Large intestine (tissue), 3 donors: Measurements from ENCODE around the gene SYN1. TPM values are rescaled to one million over a fixed set of nuclear protein-coding genes. Genes with fewer than 3 reads are reported as not detected.
A peak's percentile ranks its signal among the peaks of the same experiment; 100 is the strongest.

Experiments
- DNase-seq, 2 donors: peaks; one replicate each; pipeline versions ENCODE4 v3.0.0 to v3.0.0-alpha.2; 2013
- H3K27ac ChIP-seq: one replicate; pipeline ENCODE4 v1.5.1; 2013; ENCODE audit warnings: low read length
- H3K27me3 ChIP-seq: 2 replicates; pipeline ENCODE4 v1.6.1; 2013; ENCODE audit warnings: low read length; ENCODE audit not compliant: control insufficient read depth, insufficient read depth
- H3K36me3 ChIP-seq: 2 replicates; pipeline ENCODE4 v1.6.1; 2013; ENCODE audit warnings: low read length; ENCODE audit not compliant: control insufficient read depth, insufficient read depth
- H3K4me1 ChIP-seq: one replicate; pipeline ENCODE4 v1.6.1; 2013; ENCODE audit warnings: low read length; ENCODE audit not compliant: control insufficient read depth, insufficient read depth
- H3K4me3 ChIP-seq: one replicate; pipeline ENCODE4 v1.5.1; 2013; ENCODE audit warnings: low read length
- H3K9me3 ChIP-seq: one replicate; pipeline ENCODE4 v1.6.1; 2013; ENCODE audit warnings: mild to moderate bottlenecking, low read depth, low read length, moderate library complexity; ENCODE audit not compliant: control insufficient read depth
- WGBS: methylation state at CpG from one replicate; pipeline ENCODE4 v1.1.5; 2013; ENCODE audit warnings: low lambda C conversion rate; ENCODE audit not compliant: insufficient coverage; 5-methylcytosine and 5-hydroxymethylcytosine counted together
- polyA plus RNA-seq: library from polyadenylated mRNA; unstranded; fragments of 120-200 nt; gene quantifications from one replicate; pipeline ENCODE4 v1.2.1, GENCODE V29; 2013

Gene SYN1
- polyA plus RNA-seq, 1 donor = 5.7 TPM

DNA sequence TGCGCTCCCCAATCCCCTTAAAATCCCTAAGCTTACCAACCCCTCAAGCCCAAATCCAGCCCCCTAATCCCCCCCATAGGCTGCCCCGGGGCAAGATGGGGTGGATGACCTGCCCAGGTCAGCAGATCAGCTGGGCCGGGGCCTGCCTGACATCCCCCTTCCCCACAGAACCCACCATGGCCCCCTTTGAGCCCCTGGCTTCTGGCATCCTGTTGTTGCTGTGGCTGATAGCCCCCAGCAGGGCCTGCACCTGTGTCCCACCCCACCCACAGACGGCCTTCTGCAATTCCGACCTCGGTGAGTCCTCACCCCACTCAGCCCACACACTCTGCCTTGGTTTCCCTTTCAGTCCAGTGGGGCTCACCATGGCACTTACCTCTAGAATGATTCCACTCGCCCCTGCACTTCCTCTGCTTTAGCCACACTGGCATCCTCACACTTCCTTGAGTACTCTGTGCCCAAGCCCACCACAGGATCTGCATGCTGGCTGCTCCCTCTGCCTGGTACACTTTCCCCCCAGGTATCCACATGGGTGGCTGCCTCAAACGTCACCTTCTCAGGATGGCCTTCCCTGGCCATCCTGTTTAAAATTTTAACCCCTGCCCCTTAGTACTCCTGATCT is 36.3 kb downstream of the SYN1 start:
- Histone ChIP-seq H3K9me3 (peaks cover 6% of the 10 kb centered on the region), H3K36me3 (no peaks in the 10 kb centered on the region), H3K4me1 (peaks cover 5% of the 10 kb centered on the region), H3K27me3 (no peaks in the 10 kb centered on the region), H3K4me3 (no peak overlapping the region), H3K27ac (no peak overlapping the region)
- DNase-seq = no peak
- WGBS = no CpG with 5 or more reads among the region's 8 CpGs

GRCh38 chrX:47581731-47582647 is 37.7 kb downstream of the SYN1 start, which contains the start of gene TIMP1:
TIMP1 (plus strand) TSS chrX:47582436; CDS start chrX:47583416, 980 bp downstream.
- WGBS = no CpG with 5 or more reads among the region's 28 CpGs
- H3K27me3 ChIP-seq = no peaks in the 10 kb centered on the region

DNA sequence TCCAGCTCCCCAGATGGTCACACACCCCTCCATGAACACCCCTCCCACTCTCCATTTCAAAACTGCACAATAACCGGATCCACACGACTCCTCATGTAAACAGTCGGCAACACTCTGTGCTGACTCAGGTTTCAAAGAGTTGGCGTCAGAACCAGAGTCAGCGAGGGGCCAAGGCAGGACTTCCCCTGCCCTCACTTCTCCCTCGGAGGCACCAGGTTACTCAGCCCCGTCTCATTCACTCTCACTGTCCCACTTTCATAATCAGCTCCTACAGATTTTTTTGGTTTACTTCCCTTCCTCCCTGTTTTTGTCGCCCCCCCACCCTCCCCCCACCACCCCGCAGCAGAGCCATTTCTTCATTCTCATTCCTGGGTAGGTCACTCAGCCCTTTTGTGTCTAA is 40.1 kb downstream of the SYN1 start:
- WGBS = no CpG with 5 or more reads among the region's 9 CpGs
- no peak overlapping the region for H3K4me3 ChIP-seq
- DNase-seq = no peak
- H3K9me3 ChIP-seq = no peaks in the 10 kb centered on the region
- H3K27ac ChIP-seq = no peak overlapping the region
- H3K36me3 ChIP-seq = no peaks in the 10 kb centered on the region
- H3K4me1 ChIP-seq = peaks cover 12% of the 10 kb centered on the region
- H3K27me3 ChIP-seq = no peaks in the 10 kb centered on the region

More at GRCh38 chrX:47581731-47582647, 37.7 kb downstream of the SYN1 start, which contains the start of gene TIMP1:
- peaks cover 6% of the 10 kb centered on the region for H3K9me3 ChIP-seq
- peak; percentile 77 to 83 for DNase-seq
- peak within 1 kb of the TSS; percentile 40 for H3K27ac ChIP-seq
- peaks cover 5% of the 10 kb centered on the region for H3K4me1 ChIP-seq
- H3K36me3 ChIP-seq = no peaks in the 10 kb centered on the region
- peak within 1 kb of the TSS; percentile 54 for H3K4me3 ChIP-seq

DNA sequence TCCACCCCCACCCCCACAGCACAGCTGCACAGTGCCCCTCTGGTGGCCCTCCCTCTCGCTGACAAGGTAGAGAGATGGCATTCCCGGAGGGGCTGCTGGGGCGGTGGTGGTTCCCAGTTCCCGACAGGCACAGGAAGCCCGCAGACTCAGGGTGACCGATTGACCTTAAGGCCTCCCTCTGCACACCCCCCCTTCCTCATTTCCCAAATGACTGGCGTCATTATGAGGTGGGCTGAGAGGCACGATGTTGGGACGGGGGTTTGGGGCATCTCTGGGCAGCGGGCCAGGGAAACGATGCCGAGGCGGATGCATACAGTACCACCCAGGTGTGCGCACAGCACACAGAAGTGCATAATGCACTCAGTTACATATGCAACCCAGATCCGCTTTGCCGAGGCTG is 41.0 kb downstream of the SYN1 start:
- Histone ChIP-seq H3K4me3 (no peak overlapping the region), H3K9me3 (no peaks in the 10 kb centered on the region), H3K4me1 (peaks cover 14% of the 10 kb centered on the region), H3K36me3 (no peaks in the 10 kb centered on the region), H3K27ac (no peak overlapping the region), H3K27me3 (no peaks in the 10 kb centered on the region)
- WGBS = no CpG with 5 or more reads among the region's 16 CpGs
- no peak for DNase-seq

GRCh38 chrX:47577901-47578300 is 41.8 kb downstream of the SYN1 start:
- no peak overlapping the region for H3K4me3 ChIP-seq
- no peaks in the 10 kb centered on the region for H3K36me3 ChIP-seq
- H3K27ac ChIP-seq = no peak overlapping the region
- WGBS = no CpG with 5 or more reads among the region's 3 CpGs
- H3K4me1 ChIP-seq = peaks cover 14% of the 10 kb centered on the region
- no peaks in the 10 kb centered on the region for H3K9me3 ChIP-seq
- DNase-seq = no peak
- no peaks in the 10 kb centered on the region for H3K27me3 ChIP-seq

- H3K27me3 ChIP-seq = no peaks in the 10 kb centered on the region
- no CpG with 5 or more reads among the region's 9 CpGs for WGBS
- H3K9me3 ChIP-seq = no peaks in the 10 kb centered on the region
- no peak for DNase-seq
- H3K27ac ChIP-seq = no peak overlapping the region
- H3K4me3 ChIP-seq = no peak overlapping the region
- H3K36me3 ChIP-seq = no peaks in the 10 kb centered on the region
- H3K4me1 ChIP-seq = peaks cover 14% of the 10 kb centered on the region
These were observed 42.2 kb downstream of the SYN1 start for GRCh38 chrX:47577424-47577823.

- H3K9me3 ChIP-seq = no peaks in the 10 kb centered on the region
- no peaks in the 10 kb centered on the region for H3K27me3 ChIP-seq
- WGBS = no CpG with 5 or more reads among the region's 20 CpGs
- no peak overlapping the region for H3K4me3 ChIP-seq
- peaks cover 7% of the 10 kb centered on the region for H3K36me3 ChIP-seq
- DNase-seq = no peak
- H3K27ac ChIP-seq = no peak overlapping the region
- peaks cover 8% of the 10 kb centered on the region for H3K4me1 ChIP-seq
These were observed 43.4 kb downstream of the SYN1 start for GRCh38 chrX:47576021-47576898.

DNA sequence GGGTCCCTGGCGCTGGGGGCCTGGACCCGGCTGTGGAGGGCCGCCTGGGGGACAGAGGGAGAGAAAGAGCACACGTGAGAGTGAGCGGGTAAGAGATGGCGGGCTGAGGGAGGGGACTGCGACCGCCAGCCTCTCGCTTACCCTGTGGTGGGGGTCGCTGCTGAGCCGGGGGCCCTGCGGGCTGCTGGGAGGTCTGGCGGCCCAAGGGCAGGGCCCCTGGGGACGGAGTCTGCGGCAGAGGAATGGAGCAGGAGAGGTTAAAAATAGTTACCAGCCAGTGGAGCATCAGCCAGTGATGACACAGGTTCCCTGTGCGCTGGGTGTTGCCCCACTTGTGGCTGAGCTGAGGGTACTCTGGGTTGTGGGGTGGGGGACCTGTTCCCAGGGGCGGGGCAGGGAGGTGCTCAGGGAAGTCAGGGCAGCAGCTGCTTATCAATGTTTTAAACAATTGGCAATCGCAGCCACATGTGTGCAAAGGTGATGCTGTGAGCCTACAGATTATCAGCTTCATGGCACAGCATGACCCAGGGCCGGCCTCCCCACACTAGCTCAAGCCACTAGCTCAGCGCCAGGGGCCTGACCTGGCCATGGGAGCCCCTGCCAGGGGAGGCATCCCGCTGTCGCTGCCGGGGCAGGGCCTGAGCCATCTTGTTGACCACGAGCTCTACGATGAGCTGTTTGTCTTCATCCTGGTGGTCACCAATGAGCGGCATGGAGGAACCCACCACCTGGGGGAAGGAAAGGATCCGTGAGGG is 44.9 kb downstream of the SYN1 start:
- H3K36me3 ChIP-seq = peaks cover 13% of the 10 kb centered on the region
- H3K4me3 ChIP-seq = peak overlapping the region; percentile 26
- DNase-seq = no peak
- H3K4me1 ChIP-seq = peaks cover 8% of the 10 kb centered on the region
- WGBS = no CpG with 5 or more reads among the region's 27 CpGs
- no peaks in the 10 kb centered on the region for H3K9me3 ChIP-seq
- no peaks in the 10 kb centered on the region for H3K27me3 ChIP-seq
- H3K27ac ChIP-seq = no peak overlapping the region

GRCh38 chrX:47574076-47574546 is 45.5 kb downstream of the SYN1 start:
- H3K36me3 ChIP-seq = peaks cover 19% of the 10 kb centered on the region
- H3K27ac ChIP-seq = no peak overlapping the region
- peaks cover 8% of the 10 kb centered on the region for H3K4me1 ChIP-seq
- DNase-seq = peak in 1 of 2 donors; percentile 21
- no peaks in the 10 kb centered on the region for H3K9me3 ChIP-seq
- H3K4me3 ChIP-seq = peak overlapping the region; percentile 28
- WGBS = no CpG with 5 or more reads among the region's 41 CpGs
- no peaks in the 10 kb centered on the region for H3K27me3 ChIP-seq
